Esophagus mucosa (tissue), 1 donor: ENCODE data around the gene SELENOF. TPM values are rescaled to one million over a fixed set of nuclear protein-coding genes. Genes with fewer than 3 reads are reported as not detected.
"Not testable (repeated sequence)": the region's sequence is repeated elsewhere in the genome, so short reads cannot be mapped to it uniquely, and the experiment has no call there.

Source experiments
- ATAC-seq: fragments of 200-7000 bp; cut with Tn5 transposase; one replicate; pipeline ENCODE4 v1.9.1; 2020
- total RNA-seq: library from RNA; stranded (reverse); gene quantifications from one replicate; pipeline ENCODE4 v1.2.4, GENCODE V29; 2023
- donor health status: DM: yes; HTN: yes; CAD: no.

The SELENOF gene
- total RNA-seq, 1 donor from 2014 or later: 80.5 TPM

DNA sequence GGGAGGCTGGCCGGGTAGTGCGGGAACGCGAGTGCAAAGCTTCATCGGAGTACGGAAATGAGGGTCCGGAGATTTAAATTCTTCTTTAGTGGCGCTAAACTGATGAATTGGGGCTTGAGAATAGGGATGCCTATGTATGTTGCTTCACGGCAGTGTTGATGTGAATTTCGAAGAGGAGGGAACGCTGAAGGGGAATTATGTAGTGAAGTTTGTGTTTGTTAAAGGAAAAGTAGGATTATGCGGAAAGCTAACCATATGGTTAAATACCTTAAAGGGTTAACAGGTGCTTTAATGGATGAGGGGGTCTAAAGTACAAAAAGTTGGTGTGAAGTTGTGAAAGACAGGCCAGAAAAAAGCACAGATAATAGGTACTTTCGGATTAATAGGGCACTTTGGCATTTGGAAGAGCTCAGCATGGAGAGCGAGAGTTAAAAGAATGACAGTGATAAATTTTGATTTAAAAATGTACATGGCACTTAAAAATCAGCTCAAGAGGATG, 1.9 kb upstream of the SELENOF start:
- ATAC-seq: no peak

DNA sequence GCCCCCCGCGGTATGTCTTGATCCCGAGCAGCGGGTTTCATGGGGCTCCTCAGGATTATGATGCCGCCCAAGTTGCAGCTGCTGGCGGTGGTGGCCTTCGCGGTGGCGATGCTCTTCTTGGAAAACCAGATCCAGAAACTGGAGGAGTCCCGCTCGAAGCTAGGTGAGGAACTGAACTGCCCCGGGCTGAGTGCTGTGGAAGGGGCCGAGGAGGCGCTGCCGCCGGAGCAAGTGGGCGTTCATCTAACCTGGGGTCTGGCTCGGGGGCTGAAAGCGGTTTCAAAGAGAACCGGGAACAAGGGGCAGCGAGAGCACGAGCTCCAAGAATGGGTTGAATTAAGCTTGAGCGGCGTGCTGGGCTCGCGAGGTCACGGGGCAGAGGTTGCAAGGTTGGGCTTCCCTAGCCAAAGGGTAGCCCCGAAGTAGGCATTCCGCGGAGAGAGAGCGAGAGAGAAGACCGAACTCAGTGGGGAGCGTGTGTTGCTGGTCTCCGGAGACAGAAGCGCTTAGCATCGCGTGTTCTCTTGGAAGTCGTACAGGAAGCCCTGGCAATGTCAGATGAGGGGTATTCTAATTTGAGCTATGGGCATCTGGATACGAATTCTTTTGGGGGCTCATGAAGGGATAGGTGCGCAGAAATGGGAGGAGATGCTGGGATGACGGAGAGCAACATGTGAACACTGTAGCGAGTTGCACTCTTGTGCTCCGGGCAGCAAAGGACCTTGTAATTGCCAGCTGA, 1.2 kb upstream of the SELENOF start:
- peak; percentile 20 for ATAC-seq

DNA sequence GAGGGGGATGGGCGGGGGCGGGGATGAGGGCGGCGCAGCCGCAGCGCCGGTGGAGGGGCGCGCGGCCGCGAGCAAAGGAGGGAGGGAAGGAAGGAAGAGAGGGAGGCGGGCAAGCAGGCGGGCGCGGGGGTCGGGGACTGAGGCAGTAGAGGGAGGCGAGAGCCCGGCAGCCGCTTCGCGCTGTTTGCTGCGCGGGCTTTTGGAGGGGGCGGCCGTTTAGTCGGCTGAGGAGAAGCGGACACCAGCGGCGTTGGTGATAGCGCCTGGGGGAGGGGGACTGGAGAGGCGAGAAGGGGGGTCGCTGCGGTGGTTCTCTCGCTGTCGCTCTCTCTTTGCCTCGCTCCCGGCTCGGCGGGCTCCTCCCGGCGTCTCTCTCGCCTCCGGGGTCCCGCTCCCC, 673 bp upstream of the SELENOF start, which contains the start of gene HS2ST1:
TSS of gene HS2ST1 (plus strand) at position 35 of the 397 bp plus-strand sequence.
- ATAC-seq: no peak

DNA sequence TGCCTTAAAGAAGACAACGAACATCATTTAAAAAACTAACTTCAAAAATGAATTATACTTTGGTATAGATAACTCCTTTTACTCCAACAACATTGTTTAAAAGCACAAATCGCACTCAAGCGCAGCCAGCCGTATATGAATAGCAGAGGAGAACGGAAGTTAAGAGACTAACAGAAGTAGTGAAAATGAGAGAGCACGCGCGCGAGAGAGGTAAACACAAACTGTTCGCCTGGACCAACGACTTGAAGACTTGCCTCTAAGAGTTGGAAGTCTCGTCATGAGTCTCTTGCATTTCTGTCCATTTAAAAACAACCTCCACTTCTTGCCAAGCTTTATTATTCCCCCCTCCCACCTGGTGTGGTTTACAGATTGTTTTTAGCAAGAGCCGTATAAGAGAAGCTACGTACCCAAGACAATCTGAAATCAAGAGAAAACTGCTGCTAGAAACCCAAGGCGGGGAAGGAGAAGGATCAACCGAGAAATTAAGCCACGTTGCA, 479 bp downstream of the SELENOF start:
- no peak for ATAC-seq

DNA sequence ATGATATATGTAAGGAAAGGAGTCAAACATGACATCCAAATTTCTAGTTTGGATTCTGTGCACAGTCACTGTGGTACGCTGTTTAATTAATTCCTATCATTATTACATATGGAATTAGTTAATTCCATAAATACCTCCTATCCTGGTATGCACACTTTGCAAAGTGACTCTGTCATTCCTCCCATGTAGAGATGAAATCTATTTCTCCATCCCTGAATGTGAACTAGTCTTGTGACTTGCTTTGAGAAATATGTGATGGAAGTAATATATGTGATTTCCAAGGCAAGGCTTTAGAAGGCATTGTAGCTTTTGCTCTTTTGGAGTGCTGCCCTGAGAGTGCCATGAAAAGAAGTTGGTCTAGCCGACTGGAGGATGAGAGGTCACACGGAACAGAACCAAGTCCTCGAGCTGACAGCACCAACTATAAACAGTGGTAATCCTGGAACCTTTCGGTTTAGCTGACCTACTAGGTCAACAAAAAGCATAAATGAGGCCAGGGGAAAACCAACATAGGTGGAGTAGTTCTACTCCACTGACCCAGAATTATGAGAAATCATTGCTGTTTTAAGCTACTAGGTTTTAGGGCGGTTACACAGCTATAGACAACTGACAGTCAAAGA, 1.5 kb downstream of the SELENOF start:
- no peak for ATAC-seq

DNA sequence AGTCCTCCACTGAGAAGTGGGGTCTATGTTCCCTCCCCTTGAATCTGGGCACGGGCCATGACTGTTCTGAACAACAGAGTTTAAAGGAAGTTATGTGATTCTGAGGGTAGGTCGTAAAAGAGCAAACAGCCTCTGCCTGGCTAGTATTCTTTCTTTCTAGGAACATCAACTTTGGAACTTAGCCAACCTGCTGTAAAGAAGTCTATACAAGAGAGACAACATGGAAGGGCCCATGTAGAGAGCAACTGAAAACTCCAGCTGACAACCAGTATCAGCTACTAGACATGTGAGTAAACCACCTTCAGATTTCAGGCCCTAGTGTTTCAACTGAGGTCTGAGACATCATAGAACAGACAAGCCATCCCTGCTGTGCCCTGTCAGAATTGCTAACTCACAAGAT, 7.5 kb downstream of the SELENOF start:
- no peak for ATAC-seq

DNA sequence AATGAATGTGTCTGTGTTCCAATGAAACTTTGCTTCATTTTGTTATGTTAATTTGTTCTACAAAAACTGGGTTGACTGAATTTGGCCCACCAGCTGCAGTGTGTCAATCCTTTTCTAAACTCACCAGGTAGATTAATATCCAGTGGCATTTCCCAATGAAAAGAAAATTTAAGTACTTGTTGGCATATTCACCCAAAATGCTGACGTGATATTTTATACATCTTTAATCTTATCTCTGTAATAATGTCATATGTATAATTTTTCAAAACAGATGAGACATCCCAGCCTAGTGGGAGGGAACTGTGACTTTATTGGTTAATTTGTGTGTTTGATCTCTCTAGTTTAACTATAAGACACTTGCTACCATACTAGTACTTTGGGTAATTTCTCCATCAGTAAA, 8.1 kb downstream of the SELENOF start:
- no peak for ATAC-seq

DNA sequence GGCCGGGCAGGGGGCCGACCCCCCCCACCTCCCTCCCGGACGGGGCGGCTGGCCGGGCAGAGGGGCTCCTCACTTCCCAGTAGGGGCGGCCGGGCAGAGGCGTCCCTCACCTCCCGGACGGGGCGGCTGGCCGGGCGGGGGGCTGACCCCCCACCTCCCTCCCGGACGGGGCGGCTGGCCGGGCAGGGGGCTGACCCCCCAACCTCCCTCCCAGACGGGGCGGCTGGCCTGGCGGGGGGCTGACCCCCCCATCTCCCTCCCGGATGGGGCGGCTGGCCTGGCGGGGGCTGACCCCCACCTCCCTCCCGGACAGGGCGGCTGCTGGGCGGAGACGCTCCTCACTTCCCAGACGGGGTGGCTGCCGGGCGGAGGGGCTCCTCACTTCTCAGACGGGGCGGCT, 14.5 kb downstream of the SELENOF start:
- ATAC-seq: not testable (repeated sequence)

DNA sequence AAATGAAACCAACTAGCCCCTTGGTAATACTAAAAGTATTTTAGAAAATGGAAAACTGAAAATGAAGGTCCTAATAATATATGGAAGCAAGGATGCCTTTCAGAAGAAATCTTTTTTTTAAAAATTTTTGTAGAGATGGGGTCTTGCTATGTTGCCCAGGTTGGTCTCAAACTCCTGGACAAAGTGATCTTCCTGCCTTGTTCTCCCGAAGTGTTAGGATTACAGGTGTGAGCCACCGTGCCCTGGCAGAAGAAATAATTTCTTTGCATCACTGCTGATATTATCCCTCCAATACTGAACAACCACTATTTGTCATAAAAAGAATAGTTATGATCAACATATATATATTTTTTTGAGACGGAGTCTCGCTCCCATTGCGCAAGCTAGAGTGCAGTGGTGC, 25.6 kb downstream of the SELENOF start:
- no peak for ATAC-seq

DNA sequence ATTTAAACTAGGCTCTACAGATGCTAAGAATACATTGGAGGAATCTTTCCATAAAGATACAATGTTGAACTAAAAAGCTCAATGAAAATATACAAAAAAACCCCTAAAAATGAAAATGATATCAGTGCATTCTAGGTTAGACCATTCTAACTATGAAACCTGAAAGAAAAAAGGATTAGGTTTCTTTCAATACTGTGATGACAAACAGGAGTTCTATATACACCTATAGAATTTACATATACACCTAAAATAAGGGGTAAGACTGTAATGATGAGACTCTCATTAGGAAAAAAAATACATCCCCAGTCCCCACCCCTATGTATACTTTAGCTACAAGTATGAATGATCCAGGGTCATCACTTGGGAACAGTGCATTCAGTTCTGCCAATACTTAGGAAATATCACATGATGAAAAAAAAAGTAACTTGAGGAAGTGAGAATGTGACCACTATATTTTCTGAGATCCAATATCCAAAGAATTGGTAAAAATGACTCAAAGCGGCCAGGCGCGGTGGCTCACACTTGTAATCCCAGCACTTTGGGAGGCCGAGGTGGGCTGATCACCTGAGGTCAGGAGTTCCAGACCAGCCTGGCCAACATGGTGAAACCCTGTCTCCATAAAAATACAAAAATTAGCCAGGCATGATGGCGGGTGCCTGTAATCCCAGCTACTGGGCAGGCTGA, 26.3 kb downstream of the SELENOF start:
- no peak for ATAC-seq

DNA sequence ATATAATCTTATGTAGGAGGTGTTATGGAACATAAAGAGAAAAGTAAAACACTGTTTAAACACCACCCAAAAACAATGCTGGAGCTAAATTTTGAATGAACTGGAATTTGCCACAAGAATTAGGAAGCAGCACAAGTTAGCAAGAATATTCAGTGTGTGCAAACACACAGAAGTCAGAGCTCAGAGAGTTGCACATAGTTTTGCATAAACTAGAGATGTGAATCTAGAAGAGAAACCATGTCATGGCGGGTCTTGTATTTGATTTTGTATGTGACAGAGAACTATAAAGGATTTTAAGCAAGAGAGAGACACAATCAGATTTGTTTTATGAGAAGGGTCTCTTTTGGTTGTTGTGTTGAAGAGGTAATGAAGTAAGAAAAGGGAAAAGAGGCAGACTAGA, 38.2 kb downstream of the SELENOF start:
- ATAC-seq: no peak

DNA sequence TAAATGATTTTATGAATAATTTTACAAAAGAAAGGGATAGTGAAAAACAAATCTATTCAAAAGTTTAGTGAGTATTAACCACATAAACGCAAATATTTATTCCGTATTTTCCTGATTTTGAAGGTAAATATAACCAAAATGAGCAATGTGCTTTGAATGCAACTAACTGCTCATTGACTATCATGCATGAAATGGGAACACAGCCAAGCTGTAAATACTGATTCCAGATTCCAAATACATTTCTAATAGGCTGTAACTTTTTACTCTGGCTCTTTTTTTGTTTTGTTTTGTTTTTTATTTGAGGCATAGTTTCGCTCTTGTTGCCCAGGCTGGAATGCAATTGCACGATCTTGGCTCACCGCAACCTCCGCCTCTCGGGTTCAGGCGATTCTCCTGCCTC, 41.8 kb downstream of the SELENOF start:
- ATAC-seq: no peak

DNA sequence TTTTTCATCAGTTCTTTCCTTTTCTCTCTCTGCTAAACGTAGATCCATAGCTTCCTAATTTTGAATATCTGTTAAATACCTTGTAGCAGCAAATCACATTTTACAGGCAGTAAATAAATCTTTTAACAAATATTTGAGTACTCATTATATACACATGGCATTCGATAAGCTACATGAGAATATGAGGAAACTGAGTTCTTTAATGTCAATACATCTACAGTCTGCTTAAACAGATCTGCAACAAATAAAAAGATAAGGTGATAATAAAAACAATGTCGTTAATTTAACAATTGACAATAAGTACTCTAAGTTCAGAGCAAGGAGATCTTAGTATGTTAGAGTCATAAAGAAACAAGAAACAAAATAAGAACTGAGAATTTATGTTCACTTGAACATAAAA, 42.9 kb downstream of the SELENOF start:
- no peak for ATAC-seq

DNA sequence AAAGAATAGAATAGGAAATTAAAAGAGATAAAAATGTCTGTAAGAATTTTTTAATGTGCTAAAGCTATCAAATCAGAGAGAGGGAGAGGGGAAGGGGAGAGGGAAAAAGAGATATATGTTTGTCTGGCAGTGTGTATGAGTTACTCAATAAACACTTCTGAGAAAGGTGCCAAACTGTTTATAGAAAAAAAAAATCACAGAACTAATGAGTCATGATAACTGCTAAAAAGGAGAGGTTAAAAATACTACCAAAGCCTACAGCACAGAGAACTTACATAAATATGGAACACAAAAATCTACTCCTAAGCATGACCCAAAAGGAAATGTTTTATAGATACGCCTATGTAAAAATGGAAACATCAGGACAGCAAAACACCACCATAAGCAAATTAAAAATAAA, 45.4 kb downstream of the SELENOF start:
- no peak for ATAC-seq

DNA sequence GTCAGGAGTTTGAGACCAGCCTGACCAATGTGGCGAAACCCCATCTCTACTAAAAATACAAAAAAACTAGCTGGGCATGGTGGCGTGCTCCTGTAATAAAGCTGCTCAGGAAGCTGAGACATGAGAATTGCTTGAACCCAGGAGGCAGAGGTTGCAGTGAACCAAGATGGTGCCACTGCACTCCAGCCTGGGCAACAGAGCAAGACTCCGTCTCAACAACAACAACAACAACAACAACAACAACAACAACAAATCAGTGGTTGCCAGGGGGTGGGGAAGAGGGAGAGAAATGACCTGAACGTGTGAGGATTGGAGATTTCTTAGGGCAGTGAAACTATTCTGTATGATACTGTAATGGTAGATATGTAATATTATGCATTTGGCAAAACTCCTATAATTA, 46.6 kb downstream of the SELENOF start:
- not testable (repeated sequence) for ATAC-seq

DNA sequence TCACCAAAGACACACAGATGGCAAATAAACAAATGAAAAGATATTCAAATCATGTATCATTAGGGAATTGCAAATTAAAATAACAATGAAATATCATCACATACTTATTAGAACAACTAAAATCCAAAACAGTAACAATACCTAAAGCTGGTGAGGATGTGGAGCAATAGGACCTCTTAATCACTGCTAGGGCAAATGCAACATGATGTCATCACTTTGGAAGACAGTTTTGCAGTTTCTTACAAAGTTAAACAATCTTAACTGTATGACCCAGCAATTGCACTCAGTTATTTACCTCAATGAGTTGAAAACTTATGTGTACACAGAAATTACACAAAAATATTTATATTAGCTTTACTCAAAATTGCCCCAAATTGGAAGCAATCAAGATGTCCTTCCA, 47.3 kb downstream of the SELENOF start:
- no peak for ATAC-seq

DNA sequence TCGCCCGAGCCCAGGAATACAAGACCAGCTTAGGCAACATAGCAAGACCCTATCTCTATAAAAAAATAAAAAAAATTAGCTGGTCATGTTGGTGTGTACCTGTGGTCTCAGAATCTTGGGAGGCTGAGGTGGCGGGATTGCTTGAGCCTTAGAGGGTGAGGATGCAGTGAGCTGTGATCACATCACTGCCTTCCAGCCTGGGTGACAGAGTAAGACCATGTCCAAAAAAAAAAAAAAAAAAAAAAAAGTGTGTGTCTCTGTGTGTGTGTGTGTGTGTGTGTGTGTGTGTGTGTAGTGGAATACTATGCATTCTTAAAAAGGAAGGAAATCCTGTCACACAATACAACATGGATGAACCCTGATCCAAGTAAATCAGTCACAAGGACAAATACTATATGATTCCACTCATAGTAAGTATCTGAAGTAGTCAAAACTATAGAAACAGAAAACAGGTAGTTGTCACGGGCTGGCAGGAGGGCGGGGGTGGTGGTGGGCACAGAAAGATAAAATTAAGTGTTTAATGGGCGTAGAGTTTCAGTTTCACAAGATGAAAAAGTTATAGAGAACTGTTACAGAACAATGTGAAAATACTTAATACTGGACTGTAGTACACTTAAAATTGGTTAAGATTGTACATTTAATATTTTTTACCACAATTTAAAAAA, 47.8 kb downstream of the SELENOF start:
- no peak for ATAC-seq

DNA sequence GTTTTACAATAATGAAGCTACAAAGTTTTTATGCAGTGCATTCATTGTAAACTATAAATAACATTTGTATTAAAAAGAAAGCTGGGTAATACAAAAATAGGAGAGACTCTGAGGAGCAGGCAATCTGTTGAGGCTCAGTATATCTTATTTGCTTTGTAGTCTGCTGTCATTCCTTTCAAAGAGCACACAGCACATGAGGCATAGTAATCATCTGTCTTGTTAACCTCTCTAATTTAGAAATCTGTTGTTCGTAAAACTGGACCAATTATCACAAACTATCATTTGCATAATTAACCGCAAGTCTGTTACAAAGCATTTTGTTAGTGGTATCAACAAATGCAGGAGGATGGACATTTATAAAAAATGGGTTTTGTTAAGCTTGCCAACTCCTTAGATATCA, 51.0 kb downstream of the SELENOF start:
- no peak for ATAC-seq

DNA sequence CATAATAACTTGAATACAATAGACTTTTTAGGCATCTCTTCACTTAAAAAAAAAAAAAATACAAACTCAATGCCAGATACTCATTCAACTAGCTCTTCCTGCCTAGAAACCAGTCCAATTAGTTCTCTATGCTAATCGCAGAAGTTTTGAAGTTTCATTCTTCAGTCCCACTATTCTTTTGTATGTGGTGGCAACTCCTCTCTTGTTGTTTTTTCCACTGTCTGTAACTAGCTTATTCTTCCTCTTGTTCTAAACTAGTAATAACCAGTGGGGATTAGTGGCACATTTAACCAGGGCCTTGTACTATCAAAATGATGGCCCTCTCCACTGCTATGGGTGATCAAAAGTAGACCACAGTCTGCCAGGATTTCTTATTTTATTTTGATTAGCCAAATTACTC, 52.5 kb downstream of the SELENOF start:
- ATAC-seq: peak; percentile 31

DNA sequence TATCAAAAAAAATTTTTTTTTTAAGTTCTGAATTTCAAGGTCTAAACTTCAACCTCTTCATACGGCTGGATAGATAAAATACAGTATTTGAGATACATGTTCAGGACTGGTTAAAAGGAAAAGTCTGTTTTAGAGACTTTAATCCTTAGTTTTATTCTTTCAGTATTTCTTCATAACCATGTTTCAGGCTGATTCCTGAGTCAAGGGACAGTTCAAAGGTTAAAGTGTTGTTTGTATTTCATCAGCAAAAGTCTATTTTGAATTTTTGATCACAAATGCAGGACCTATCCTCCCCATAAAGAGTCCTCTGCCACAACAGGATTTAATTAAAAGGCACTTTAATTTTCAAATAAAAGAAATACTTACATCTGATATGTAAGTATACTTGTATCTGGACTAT, 53.5 kb downstream of the SELENOF start:
- no peak for ATAC-seq

DNA sequence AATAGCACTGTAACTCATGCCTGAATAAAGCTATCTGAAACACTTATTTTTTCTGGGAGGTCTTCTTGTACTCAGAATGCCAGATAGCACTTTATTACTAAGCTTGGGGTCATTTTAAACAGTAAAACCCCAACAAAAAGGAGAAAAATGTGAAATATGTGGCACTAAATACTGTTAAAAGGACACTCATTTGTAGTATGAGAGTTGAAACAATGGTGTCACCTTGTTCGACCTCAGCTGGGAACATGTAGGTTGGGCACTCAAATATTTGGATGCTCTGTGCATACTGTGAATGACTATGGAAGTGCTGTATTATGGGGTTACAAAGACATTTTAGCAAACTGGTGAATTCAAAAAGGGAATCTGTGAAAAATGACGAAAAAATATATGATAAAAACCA, 53.9 kb downstream of the SELENOF start:
- ATAC-seq: no peak

DNA sequence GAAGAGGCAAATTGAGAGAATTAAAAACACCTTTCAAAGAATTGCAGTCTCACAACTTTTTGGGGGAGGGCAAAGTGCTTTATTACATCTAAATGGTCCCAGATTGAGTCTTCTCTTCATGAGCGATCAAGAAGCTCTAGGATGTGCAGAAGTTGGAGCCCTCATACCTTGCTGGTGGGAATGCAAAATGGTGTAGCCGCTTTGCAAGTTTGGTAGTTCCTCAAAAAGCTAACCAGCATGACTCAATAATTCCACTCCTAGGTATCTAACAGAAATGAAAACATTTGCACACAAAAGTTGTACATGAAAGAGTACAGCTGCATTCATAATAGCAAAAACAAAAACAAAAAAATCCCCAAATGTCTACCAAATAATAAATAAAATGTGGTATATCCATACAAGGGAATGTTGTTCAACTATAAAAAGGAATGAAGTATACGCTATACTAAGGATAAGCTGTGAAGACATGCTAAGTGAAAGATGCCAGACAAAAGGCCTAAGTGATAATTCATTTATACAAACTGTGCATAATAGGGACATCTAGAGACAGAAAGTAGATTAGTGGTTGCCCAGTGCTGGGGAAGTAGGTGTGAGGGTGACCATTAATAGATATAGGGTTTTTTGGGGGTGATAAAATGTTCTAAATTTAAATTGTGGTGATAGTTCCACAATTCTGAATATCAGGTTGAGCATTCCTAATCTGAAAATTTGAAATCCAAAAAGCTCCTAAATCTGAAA, 55.2 kb downstream of the SELENOF start:
- ATAC-seq: no peak
